Measurements from ENCODE around the gene ST6GALNAC3. TPM values are rescaled to one million over a fixed set of nuclear protein-coding genes. Genes with fewer than 3 reads are reported as not detected.

The ST6GALNAC3 gene
- total RNA-seq, 1 donor from 2014 or later = 0.26 TPM

- FAIRE-seq = no peak
Measured at GRCh38 chr1:76541618-76542017, 467.1 kb downstream of the ST6GALNAC3 start.

DNA sequence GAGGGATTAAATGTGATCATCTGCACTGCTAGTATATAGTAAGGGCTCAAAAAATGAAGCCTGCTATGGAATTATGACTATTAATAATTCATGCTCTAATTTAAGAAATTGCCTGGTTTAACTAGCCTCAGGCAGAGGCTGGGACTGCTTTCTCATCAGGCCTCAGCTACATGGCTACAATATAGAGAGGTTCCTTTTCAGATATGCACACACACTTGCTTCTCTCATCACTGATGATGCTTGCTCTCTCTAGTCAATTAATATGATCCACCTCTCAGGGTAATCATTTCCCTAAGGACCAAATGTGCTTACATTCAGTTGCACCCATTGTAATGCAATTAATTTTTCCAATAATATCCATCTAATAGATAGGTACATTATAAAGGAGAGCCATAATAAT lies 467.8 kb downstream of the ST6GALNAC3 start:
- DNase-seq (ENCODE audit: low read depth) (no peak), FAIRE-seq (no peak)
- TF ChIP-seq, protein P1, sequence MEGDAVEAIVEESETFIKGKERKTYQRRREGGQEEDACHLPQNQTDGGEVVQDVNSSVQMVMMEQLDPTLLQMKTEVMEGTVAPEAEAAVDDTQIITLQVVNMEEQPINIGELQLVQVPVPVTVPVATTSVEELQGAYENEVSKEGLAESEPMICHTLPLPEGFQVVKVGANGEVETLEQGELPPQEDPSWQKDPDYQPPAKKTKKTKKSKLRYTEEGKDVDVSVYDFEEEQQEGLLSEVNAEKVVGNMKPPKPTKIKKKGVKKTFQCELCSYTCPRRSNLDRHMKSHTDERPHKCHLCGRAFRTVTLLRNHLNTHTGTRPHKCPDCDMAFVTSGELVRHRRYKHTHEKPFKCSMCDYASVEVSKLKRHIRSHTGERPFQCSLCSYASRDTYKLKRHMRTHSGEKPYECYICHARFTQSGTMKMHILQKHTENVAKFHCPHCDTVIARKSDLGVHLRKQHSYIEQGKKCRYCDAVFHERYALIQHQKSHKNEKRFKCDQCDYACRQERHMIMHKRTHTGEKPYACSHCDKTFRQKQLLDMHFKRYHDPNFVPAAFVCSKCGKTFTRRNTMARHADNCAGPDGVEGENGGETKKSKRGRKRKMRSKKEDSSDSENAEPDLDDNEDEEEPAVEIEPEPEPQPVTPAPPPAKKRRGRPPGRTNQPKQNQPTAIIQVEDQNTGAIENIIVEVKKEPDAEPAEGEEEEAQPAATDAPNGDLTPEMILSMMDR (IDR thresholded peaks at IDR 0.05; ENCODE audit: insufficient read depth, low read length, severe bottlenecking) = no peak
- H3K4me3 ChIP-seq (ENCODE audit: low read depth, low read length) = no peak overlapping the region
- no peaks in the 10 kb centered on the region for H3K27me3 ChIP-seq (ENCODE audit: control insufficient read depth, insufficient read depth, low read length)
- H3K36me3 ChIP-seq (ENCODE audit: control insufficient read depth, insufficient read depth, low read length) = no peaks in the 10 kb centered on the region

More at GRCh38 chr1:76541618-76542017, 467.1 kb downstream of the ST6GALNAC3 start:
- no peaks in the 10 kb centered on the region for H3K27me3 ChIP-seq (ENCODE audit: control insufficient read depth, insufficient read depth, low read length)
- no peak for DNase-seq (ENCODE audit: low read depth)
- H3K4me3 ChIP-seq (ENCODE audit: low read depth, low read length) = no peak overlapping the region
- TF ChIP-seq, protein P1 (IDR thresholded peaks at IDR 0.05; ENCODE audit: insufficient read depth, low read length, severe bottlenecking) = no peak
- H3K36me3 ChIP-seq (ENCODE audit: control insufficient read depth, insufficient read depth, low read length) = no peaks in the 10 kb centered on the region

GRCh38 chr1:76543495-76543894 lies 468.9 kb downstream of the ST6GALNAC3 start:
- DNase-seq (ENCODE audit: low read depth) (no peak), FAIRE-seq (no peak)
- Histone ChIP-seq H3K4me3 (ENCODE audit: low read depth, low read length) (no peak overlapping the region), H3K27me3 (ENCODE audit: control insufficient read depth, insufficient read depth, low read length) (no peaks in the 10 kb centered on the region), H3K36me3 (ENCODE audit: control insufficient read depth, insufficient read depth, low read length) (no peaks in the 10 kb centered on the region)
- TF ChIP-seq, protein P1 (IDR thresholded peaks at IDR 0.05; ENCODE audit: insufficient read depth, low read length, severe bottlenecking) = no peak

GRCh38 chr1:76546354-76546933 lies 471.9 kb downstream of the ST6GALNAC3 start:
- Histone ChIP-seq H3K4me3 (ENCODE audit: low read depth, low read length) (no peak overlapping the region), H3K36me3 (ENCODE audit: control insufficient read depth, insufficient read depth, low read length) (no peaks in the 10 kb centered on the region), H3K27me3 (ENCODE audit: control insufficient read depth, insufficient read depth, low read length) (no peaks in the 10 kb centered on the region)
- DNase-seq (ENCODE audit: low read depth) (no peak), FAIRE-seq (no peak)
- TF ChIP-seq, protein P1 (IDR thresholded peaks at IDR 0.05; ENCODE audit: insufficient read depth, low read length, severe bottlenecking) = no peak

DNA sequence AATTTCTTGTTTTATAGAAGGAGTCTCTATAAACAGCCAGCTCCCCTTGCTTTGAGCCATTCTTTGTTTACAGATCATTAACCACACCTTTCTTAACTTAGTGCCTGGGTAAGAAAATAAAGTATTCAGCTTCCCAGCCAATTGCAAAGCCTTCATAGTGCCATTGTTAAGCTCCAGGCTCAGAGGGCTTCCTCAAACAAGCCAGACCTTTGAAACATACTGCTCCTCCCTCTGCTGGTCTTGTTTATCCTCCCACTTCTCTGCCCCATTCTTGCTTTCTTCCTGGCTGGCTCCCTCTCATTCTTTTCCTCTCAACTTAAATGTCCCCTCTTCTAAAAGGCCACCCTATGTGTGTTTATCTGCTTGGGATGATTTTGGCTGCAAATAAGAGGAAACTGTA lies 473.4 kb downstream of the ST6GALNAC3 start:
- no peaks in the 10 kb centered on the region for H3K36me3 ChIP-seq (ENCODE audit: control insufficient read depth, insufficient read depth, low read length)
- TF ChIP-seq, protein P1 (IDR thresholded peaks at IDR 0.05; ENCODE audit: insufficient read depth, low read length, severe bottlenecking) = no peak
- DNase-seq (ENCODE audit: low read depth) (no peak), FAIRE-seq (no peak)
- H3K27me3 ChIP-seq (ENCODE audit: control insufficient read depth, insufficient read depth, low read length) = no peaks in the 10 kb centered on the region
- no peak overlapping the region for H3K4me3 ChIP-seq (ENCODE audit: low read depth, low read length)

GRCh38 chr1:76548513-76549100 lies 474.1 kb downstream of the ST6GALNAC3 start:
- no peak overlapping the region for H3K4me3 ChIP-seq (ENCODE audit: low read depth, low read length)
- no peaks in the 10 kb centered on the region for H3K36me3 ChIP-seq (ENCODE audit: control insufficient read depth, insufficient read depth, low read length)
- TF ChIP-seq, protein P1 (IDR thresholded peaks at IDR 0.05; ENCODE audit: insufficient read depth, low read length, severe bottlenecking) = no peak
- H3K27me3 ChIP-seq (ENCODE audit: control insufficient read depth, insufficient read depth, low read length) = no peaks in the 10 kb centered on the region
- DNase-seq (ENCODE audit: low read depth) = no peak
- FAIRE-seq = no peak

All from bronchial epithelial cell (primary cell).